H1 (cell line): ENCODE measurements around the gene RPS21. TPM values are rescaled to one million over a fixed set of nuclear protein-coding genes. Genes with fewer than 3 reads are reported as not detected.

Experiments used
- CTCF ChIA-PET: fragments of 300-600 bp; sonication (Branson Sonifier 250); formaldehyde crosslinking; loops from one replicate; lab custom pipeline; 2021; ENCODE audit not compliant: partially characterized antibody; lab: Charles Lee
- POLR2A ChIA-PET: fragments of 300-600 bp; sonication (Branson Sonifier 250); formaldehyde crosslinking; loops from one replicate; lab custom pipeline; 2021; ENCODE audit warnings: inconsistent platforms; ENCODE audit not compliant: partially characterized antibody; lab: Charles Lee
- DNase-seq, 2 experiments: peaks; one replicate each; pipeline versions ENCODE4 v3.0.0 to v3.0.0-alpha.2; 2010 to 2022; ENCODE audit warnings: low spot score in 2 of 2, low read depth in 1 of 2, mixed read lengths in 1 of 2
- FAIRE-seq: peaks from 2 replicates; lab custom pipeline; 2011; peaks lifted over from hg19 to GRCh38; lab: Jason Lieb, UNC
- H2AFZ ChIP-seq: 2 replicates; pipeline ENCODE4 v1.8.1; 2012; ENCODE audit warnings: low read length, inconsistent platforms
- H2AK5ac ChIP-seq: 2 replicates; pipeline ENCODE4 v1.6.1; 2013; ENCODE audit warnings: low read depth, low read length
- H2BK120ac ChIP-seq: replicated peaks from 2 replicates; pipeline ENCODE3; 2013; ENCODE audit warnings: low read depth, low read length, inconsistent platforms
- H2BK12ac ChIP-seq: 2 replicates; pipeline ENCODE4 v1.6.1; 2013; ENCODE audit warnings: low read depth, low read length
- H2BK15ac ChIP-seq: 2 replicates; pipeline ENCODE4 v1.6.1; 2013; ENCODE audit warnings: low read length
- H2BK20ac ChIP-seq: 2 replicates; pipeline ENCODE4 v1.6.1; 2013; ENCODE audit warnings: low read length
- H2BK5ac ChIP-seq: 2 replicates; pipeline ENCODE4 v1.6.1; 2013; ENCODE audit warnings: low read depth, low read length
- H3K14ac ChIP-seq: 2 replicates; pipeline ENCODE4 v1.6.1; 2013; ENCODE audit warnings: inconsistent platforms; ENCODE audit not compliant: insufficient read length
- H3K18ac ChIP-seq: 2 replicates; pipeline ENCODE4 v1.6.1; 2013; ENCODE audit warnings: low read length; ENCODE audit errors: extremely low read depth
- H3K23ac ChIP-seq: 2 replicates; pipeline ENCODE4 v1.6.1; 2013; ENCODE audit warnings: inconsistent platforms; ENCODE audit not compliant: insufficient read length
- H3K23me2 ChIP-seq: 2 replicates; pipeline ENCODE4 v1.6.1; 2013; ENCODE audit warnings: low read depth, low read length
- H3K27ac ChIP-seq: 2 replicates; pipeline ENCODE4 v1.6.1; 2011; ENCODE audit warnings: low read depth, low read length, inconsistent platforms
- H3K27me3 ChIP-seq, 4 experiments: replicated peaks in 1 of 4; 1 replicate in 1 of 4; 2 replicates in 3 of 4; pipeline versions ENCODE4 v1.6.1 to v1.8.1; 2011 to 2013; ENCODE audit warnings: low read length in 3 of 4, mild to moderate bottlenecking in 3 of 4, inconsistent platforms in 2 of 4, mixed read lengths in 2 of 4, moderate library complexity in 1 of 4; ENCODE audit not compliant: control insufficient read depth in 3 of 4, insufficient read depth in 3 of 4; ENCODE audit errors: extremely low read depth in 1 of 4
- H3K36me3 ChIP-seq, 4 experiments: 2 replicates each; pipeline versions ENCODE4 v1.6.1 to v1.8.1; 2011 to 2013; ENCODE audit warnings: mild to moderate bottlenecking in 4 of 4, low read length in 3 of 4, moderate library complexity in 2 of 4, control low read depth in 1 of 4, inconsistent platforms in 1 of 4; ENCODE audit not compliant: insufficient read depth in 4 of 4, control insufficient read depth in 2 of 4
- H3K4ac ChIP-seq: replicated peaks from 2 replicates; pipeline ENCODE3; 2013; ENCODE audit warnings: low read length, low read depth, mixed read lengths, inconsistent platforms; ENCODE audit not compliant: insufficient read length
- H3K4me1 ChIP-seq, 4 experiments: replicated peaks in 1 of 4; 1 replicate in 1 of 4; 2 replicates in 3 of 4; pipeline versions ENCODE4 v1.6.1 to v1.8.1; 2011 to 2013; ENCODE audit warnings: low read length in 3 of 4, inconsistent platforms in 2 of 4, mixed read lengths in 1 of 4; ENCODE audit not compliant: insufficient read depth in 4 of 4, control insufficient read depth in 3 of 4
- H3K4me2 ChIP-seq, 2 experiments: 2 replicates each; pipeline versions ENCODE4 v1.6.1 to v1.8.1; 2011 to 2013; ENCODE audit warnings: low read depth in 2 of 2, low read length in 2 of 2, control low read depth in 1 of 2, inconsistent platforms in 1 of 2, mild to moderate bottlenecking in 1 of 2; ENCODE audit not compliant: insufficient read depth in 1 of 2
- H3K4me3 ChIP-seq, 4 experiments: fragments of 200-600, 300-600 bp in 1 of 4; sonication (generic), shearing (Covaris generic), sonication (Bioruptor Twin) in 1 of 4; 2 replicates each; pipeline versions ENCODE4 v1.5.1 to v1.8.1; 2011 to 2016; ENCODE audit warnings: low read length in 4 of 4, low read depth in 3 of 4, control low read depth in 2 of 4, inconsistent platforms in 2 of 4, mild to moderate bottlenecking in 2 of 4, mixed read lengths in 1 of 4, moderate library complexity in 1 of 4; ENCODE audit not compliant: insufficient read depth in 2 of 4; ENCODE audit errors: extremely low read depth in 1 of 4
- H3K56ac ChIP-seq: replicated peaks from 2 replicates; pipeline ENCODE3; 2013; ENCODE audit warnings: low read depth, mild to moderate bottlenecking, mixed read lengths, low read length, inconsistent platforms; ENCODE audit not compliant: insufficient read length
- H3K79me1 ChIP-seq: 2 replicates; pipeline ENCODE4 v1.6.1; 2013; ENCODE audit warnings: low read depth, low read length, control low read depth
- H3K79me2 ChIP-seq, 2 experiments: 2 replicates each; pipeline versions ENCODE4 v1.6.1 to v1.8.1; 2012 to 2013; ENCODE audit warnings: low read length in 2 of 2, mild to moderate bottlenecking in 2 of 2, inconsistent platforms in 1 of 2; ENCODE audit not compliant: insufficient read depth in 2 of 2, control insufficient read depth in 1 of 2
- H3K9ac ChIP-seq, 4 experiments: replicated peaks in 1 of 4; 1 replicate in 1 of 4; 2 replicates in 3 of 4; pipeline versions ENCODE4 v1.6.1 to v1.8.1; 2011 to 2013; ENCODE audit warnings: low read depth in 3 of 4, low read length in 3 of 4, control low read depth in 2 of 4, mild to moderate bottlenecking in 2 of 4, moderate library complexity in 2 of 4, inconsistent platforms in 1 of 4; ENCODE audit errors: extremely low read depth in 1 of 4
- H3K9me3 ChIP-seq, 2 experiments: 2 replicates each; pipeline versions ENCODE4 v1.6.1 to v1.8.1; 2012 to 2013; ENCODE audit warnings: mild to moderate bottlenecking in 2 of 2, moderate library complexity in 2 of 2, control low read depth in 1 of 2, inconsistent platforms in 1 of 2, low read depth in 1 of 2, low read length in 1 of 2, mixed read lengths in 1 of 2; ENCODE audit not compliant: insufficient read depth in 2 of 2
- H4K20me1 ChIP-seq, 2 experiments: replicated peaks in 1 of 2; 2 replicates each; pipeline versions ENCODE3 to v1.8.1; 2011 to 2013; ENCODE audit warnings: inconsistent platforms in 2 of 2, low read length in 2 of 2, mild to moderate bottlenecking in 1 of 2; ENCODE audit not compliant: insufficient read depth in 2 of 2, control insufficient read depth in 1 of 2
- H4K5ac ChIP-seq: 2 replicates; pipeline ENCODE4 v1.6.1; 2013; ENCODE audit warnings: low read length, low read depth, mixed read lengths, inconsistent platforms; ENCODE audit not compliant: insufficient read length
- H4K8ac ChIP-seq: 2 replicates; pipeline ENCODE4 v1.8.0; 2013; ENCODE audit warnings: mild to moderate bottlenecking, moderate library complexity, low read length, inconsistent platforms; ENCODE audit not compliant: insufficient read depth; ENCODE audit errors: extremely low read depth
- H4K91ac ChIP-seq: replicated peaks from 2 replicates; pipeline ENCODE3; 2013; ENCODE audit warnings: low read length, mixed read lengths, inconsistent platforms; ENCODE audit not compliant: insufficient read length
- E2F6 ChIP-seq: IDR thresholded peaks from 2 replicates; pipeline ENCODE4 v1.6.1; 2012; ENCODE audit warnings: inconsistent platforms
- GTF2F1 ChIP-seq: IDR thresholded peaks from 2 replicates; pipeline ENCODE4 v1.6.1; 2012; ENCODE audit warnings: low read depth, low read length, improper control_type of control experiment, borderline replicate concordance
- HDAC6 ChIP-seq: IDR thresholded peaks from one replicate; pipeline ENCODE4 v1.7.1; 2012; ENCODE audit warnings: low read depth, mild to moderate bottlenecking, inconsistent platforms, low read length, moderate library complexity
- KDM5A ChIP-seq: fragments of 200-600 bp; IDR thresholded peaks from 2 replicates; pipeline ENCODE4 v1.7.1; 2012; ENCODE audit warnings: mild to moderate bottlenecking, low read length, inconsistent platforms, mixed read lengths
- RBBP5 ChIP-seq: IDR thresholded peaks from 2 replicates; pipeline ENCODE4 v1.7.1; 2012; ENCODE audit warnings: low read depth, mild to moderate bottlenecking, inconsistent platforms, low read length, moderate library complexity, borderline replicate concordance
- RXRA ChIP-seq: IDR thresholded peaks from 2 replicates; pipeline ENCODE4 v1.6.1; 2011; ENCODE audit warnings: low read depth, mild to moderate bottlenecking, low read length, moderate library complexity; ENCODE audit not compliant: insufficient read depth
- WGBS, 2 experiments: shearing (Covaris generic) in 1 of 2; methylation state at CpG; one replicate each; pipeline versions ENCODE4 v1.1.6 to v1.1.7; 2013 to 2015; ENCODE audit warnings: low lambda C conversion rate in 2 of 2, mixed read lengths in 2 of 2, inconsistent platforms in 1 of 2, low coverage in 1 of 2, missing lambda C conversion rate in 1 of 2; ENCODE audit not compliant: insufficient replicate concordance in 2 of 2, insufficient coverage in 1 of 2, insufficient read length in 1 of 2; ENCODE audit errors: extremely low coverage in 1 of 2, missing lambda C conversion rate in 1 of 2; 5-methylcytosine and 5-hydroxymethylcytosine counted together
- polyA plus RNA-seq, 7 experiments: library from polyadenylated mRNA; depleted of rRNA in 3 of 7; stranded (reverse) in 5 of 7; unstranded in 2 of 7; fragments of >200 nt in 5 of 7; fragments of 200-250 nt in 2 of 7; gene quantifications; 1 replicate in 5 of 7; 2 replicates in 1 of 7; 4 replicates in 1 of 7; pipeline versions ENCODE4 v1.2.1 to v1.2.3, GENCODE V29; 2011 to 2013; ENCODE audit warnings: missing spikeins in 2 of 7, mixed read lengths in 2 of 7
- total RNA-seq: library from RNA; stranded (reverse); fragmentation: NEBNext Ultra II Directional; extraction: Animal tissue kit (Norgen Biotek cat#: 25700); gene quantifications from 2 replicates; pipeline ENCODE4 v1.2.1, GENCODE V29; 2021
- TF ChIP-seq, protein P1 (sequence below): IDR thresholded peaks from 2 replicates; pipeline ENCODE4 v1.6.1; 2012; ENCODE audit warnings: inconsistent platforms

The RPS21 gene
- total and polyA plus RNA-seq, 2 of the 8 experiments (the other 6 are each of a cell fraction or from before 2014, with no cell fraction given), result 1,787 to 7,219 TPM

DNA sequence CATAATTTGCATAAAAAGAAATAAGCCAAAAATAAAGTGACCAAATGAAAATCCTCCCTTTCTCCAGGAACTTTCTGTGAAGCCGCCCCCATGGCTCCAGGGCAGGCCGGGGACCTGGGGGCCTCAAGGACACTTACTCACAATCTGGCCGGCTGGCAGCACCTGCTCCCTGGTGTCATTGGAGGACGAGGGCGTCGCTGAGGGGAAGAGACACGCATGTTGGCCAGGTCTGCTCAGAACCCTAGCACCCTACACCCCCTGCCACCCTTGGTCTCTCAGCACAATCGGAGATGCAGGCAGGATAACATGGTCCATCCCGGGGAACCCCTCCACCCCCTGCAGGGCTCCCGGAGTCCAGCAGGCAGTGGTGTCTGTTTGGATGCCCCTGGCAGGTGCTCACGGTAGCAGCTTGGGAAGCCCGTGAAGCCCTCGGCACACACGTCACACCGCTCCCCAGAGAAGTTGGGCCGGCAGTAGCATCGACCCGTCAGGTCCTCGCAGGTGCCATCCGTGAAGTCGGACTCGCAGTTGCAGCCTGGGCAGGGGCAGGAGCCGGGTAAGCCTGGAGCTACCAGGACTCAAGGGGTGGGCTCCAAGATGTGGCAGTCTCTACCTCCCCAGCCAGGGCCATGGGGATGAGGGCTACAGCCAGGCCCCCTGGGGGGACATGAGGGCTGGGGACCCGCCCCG is 41.1 kb upstream of the RPS21 start:
- H4K5ac ChIP-seq, result no peak overlapping the region
- H3K36me3 ChIP-seq, result peaks cover 21 to 66% (median 52%) of the 10 kb centered on the region in 4 experiments
- POLR2A ChIA-PET, result interaction anchor here (0.8 to 12.3 kb wide), 8 partner anchors 9 to 41 kb away, joined by 3 to 95 read pairs (median 4); partner anchors contain the start of gene RPS21
- CTCF ChIA-PET, result interaction anchor here (0.9 to 3.6 kb wide), 4 partner anchors 19 to 44 kb away, joined by 3 to 17 read pairs (median 6); no protein-coding TSS in a partner anchor
- H2AFZ ChIP-seq, result no peak overlapping the region
- H3K79me1 ChIP-seq, result no peaks in the 10 kb centered on the region; the same call in 1 of the 2 replicates
- no peak overlapping the region for H2BK20ac ChIP-seq
- H2BK15ac ChIP-seq, result no peak overlapping the region
- peaks cover 0 to 3% of the 10 kb centered on the region in 2 experiments; a peak in 2 of 4 replicates for H3K9me3 ChIP-seq
- no peak overlapping the region for H4K91ac ChIP-seq
- no peak overlapping the region for H3K4me2 ChIP-seq
- H3K23ac ChIP-seq, result no peak overlapping the region
- FAIRE-seq (no peak), DNase-seq (no peak)
- H3K79me2 ChIP-seq, result no peaks in the 10 kb centered on the region
- no peaks in the 10 kb centered on the region; the same call in 1 of the 2 replicates for H3K23me2 ChIP-seq
- WGBS, 2 experiments, result 92% methylated on average over 24 of the region's 25 CpGs; no CpG with 5 or more reads in 1 of the 2 experiments
- H3K18ac ChIP-seq, result no peak overlapping the region
- no peak overlapping the region for H3K4me3 ChIP-seq
- H4K8ac ChIP-seq, result no peak overlapping the region; the same call in 1 of the 2 replicates
- no peak overlapping the region for H3K9ac ChIP-seq
- no peak overlapping the region for H2AK5ac ChIP-seq
- H2BK5ac ChIP-seq, result no peak overlapping the region
- H4K20me1 ChIP-seq, result peaks cover 0 to 6% of the 10 kb centered on the region in 2 experiments
- no peak overlapping the region for H2BK12ac ChIP-seq
- H3K4ac ChIP-seq, result no peak overlapping the region
- no peak overlapping the region for H3K27ac ChIP-seq
- no peak overlapping the region for H3K56ac ChIP-seq
- H3K4me1 ChIP-seq, result no peaks in the 10 kb centered on the region; a peak in 1 of 7 replicates
- no peak overlapping the region for H2BK120ac ChIP-seq
- no peaks in the 10 kb centered on the region for H3K27me3 ChIP-seq
- no peak overlapping the region for H3K14ac ChIP-seq
- TF ChIP-seq GTF2F1, result no peak
- TF ChIP-seq, protein P1, sequence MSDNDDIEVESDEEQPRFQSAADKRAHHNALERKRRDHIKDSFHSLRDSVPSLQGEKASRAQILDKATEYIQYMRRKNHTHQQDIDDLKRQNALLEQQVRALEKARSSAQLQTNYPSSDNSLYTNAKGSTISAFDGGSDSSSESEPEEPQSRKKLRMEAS, result no peak
- TF ChIP-seq KDM5A, result no peak
- TF ChIP-seq RXRA, result no peak
- no peak for TF ChIP-seq RBBP5
- no peak for TF ChIP-seq E2F6
- no peak for TF ChIP-seq HDAC6
